Activated B cell treated with CpG ODN at 0.5 μM for 24 hours (primary cell): ENCODE data around the gene C1orf159. TPM values are rescaled to one million over a fixed set of nuclear protein-coding genes. Genes with fewer than 3 reads are reported as not detected.

ENCODE experiments used
- ATAC-seq: fragments of 200-7000 bp; cut with Tn5 transposase; one replicate; pipeline ENCODE4 v1.10.0; 2021; ENCODE audit warnings: low read depth, mild to moderate bottlenecking, moderate library complexity
- CTCF ChIA-PET: fragments of 350-600 bp; sonication (Branson Sonifier 250); formaldehyde crosslinking; loops from one replicate; lab custom pipeline; 2021; ENCODE audit warnings: antibody characterized with exemption; lab: Charles Lee
- POLR2A ChIA-PET: fragments of 350-600 bp; sonication (Branson Sonifier 250); formaldehyde crosslinking; loops from one replicate; lab custom pipeline; 2021; ENCODE audit warnings: antibody characterized with exemption; lab: Charles Lee
- DNase-seq: peaks from one replicate; pipeline ENCODE4 v3.0.0; 2022
- H3K27ac Mint-ChIP-seq: one replicate; pipeline ENCODE4 v1.8.0; 2020; ENCODE audit warnings: mixed read lengths
- H3K27me3 Mint-ChIP-seq: one replicate; pipeline ENCODE4 v1.8.0; 2021; ENCODE audit warnings: mixed read lengths
- H3K36me3 Mint-ChIP-seq: one replicate; pipeline ENCODE4 v1.8.0; 2021; ENCODE audit warnings: low read depth, mixed read lengths
- H3K4me1 Mint-ChIP-seq: one replicate; pipeline ENCODE4 v1.8.0; 2021; ENCODE audit warnings: mixed read lengths
- H3K4me3 Mint-ChIP-seq: one replicate; pipeline ENCODE4 v1.8.0; 2020; ENCODE audit warnings: mild to moderate bottlenecking, mixed read lengths
- H3K9me3 Mint-ChIP-seq: one replicate; pipeline ENCODE4 v1.8.0; 2020; ENCODE audit warnings: mixed read lengths
- intact Hi-C: fragments of 100-400 bp; cut with micrococcal nuclease; formaldehyde crosslinking; loops from one replicate; pipeline ENCODE4 v1.15.1; 2024
- total RNA-seq: library from RNA; stranded (reverse); gene quantifications from 2 replicates; pipeline ENCODE4 v1.2.3, GENCODE V29; 2022
- TF ChIP-seq, protein P1 (sequence below): fragments of 200-600 bp; IDR thresholded peaks from one replicate; pipeline ENCODE4 v1.8.0; 2022; ENCODE audit warnings: antibody characterized with exemption, mild to moderate bottlenecking

C1orf159 gene
- total RNA-seq, 1 donor from 2014 or later: 26.5 TPM

DNA sequence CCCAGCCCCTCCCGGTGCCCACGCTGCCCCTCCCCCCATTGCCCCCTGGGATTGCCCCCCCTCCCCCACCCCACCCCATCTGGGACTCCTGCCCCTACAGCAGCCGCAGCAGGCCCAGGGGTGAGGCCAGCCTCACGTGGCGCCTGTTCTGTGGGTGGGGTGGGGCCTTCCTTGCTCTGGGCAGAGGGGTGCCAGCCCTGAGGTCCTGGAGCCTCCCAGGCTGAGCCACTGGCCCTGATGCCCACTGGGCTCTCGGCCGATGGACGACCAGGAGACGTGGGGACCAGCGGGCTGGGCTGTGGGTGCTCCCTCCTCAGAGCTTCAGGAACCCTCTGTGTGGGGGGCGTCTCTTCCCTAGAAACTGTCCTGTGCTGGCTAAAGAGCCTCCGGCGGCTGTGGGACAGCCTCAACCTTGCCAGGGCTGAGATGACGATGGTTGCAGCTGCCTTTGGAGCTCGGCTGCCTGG lies 5.8 kb upstream of the C1orf159 start:
- peak; percentile 26 for ATAC-seq
- TF ChIP-seq, protein P1, sequence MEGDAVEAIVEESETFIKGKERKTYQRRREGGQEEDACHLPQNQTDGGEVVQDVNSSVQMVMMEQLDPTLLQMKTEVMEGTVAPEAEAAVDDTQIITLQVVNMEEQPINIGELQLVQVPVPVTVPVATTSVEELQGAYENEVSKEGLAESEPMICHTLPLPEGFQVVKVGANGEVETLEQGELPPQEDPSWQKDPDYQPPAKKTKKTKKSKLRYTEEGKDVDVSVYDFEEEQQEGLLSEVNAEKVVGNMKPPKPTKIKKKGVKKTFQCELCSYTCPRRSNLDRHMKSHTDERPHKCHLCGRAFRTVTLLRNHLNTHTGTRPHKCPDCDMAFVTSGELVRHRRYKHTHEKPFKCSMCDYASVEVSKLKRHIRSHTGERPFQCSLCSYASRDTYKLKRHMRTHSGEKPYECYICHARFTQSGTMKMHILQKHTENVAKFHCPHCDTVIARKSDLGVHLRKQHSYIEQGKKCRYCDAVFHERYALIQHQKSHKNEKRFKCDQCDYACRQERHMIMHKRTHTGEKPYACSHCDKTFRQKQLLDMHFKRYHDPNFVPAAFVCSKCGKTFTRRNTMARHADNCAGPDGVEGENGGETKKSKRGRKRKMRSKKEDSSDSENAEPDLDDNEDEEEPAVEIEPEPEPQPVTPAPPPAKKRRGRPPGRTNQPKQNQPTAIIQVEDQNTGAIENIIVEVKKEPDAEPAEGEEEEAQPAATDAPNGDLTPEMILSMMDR: no peak
- peaks cover 21% of the 10 kb centered on the region for H3K4me1 Mint-ChIP-seq
- H3K27ac Mint-ChIP-seq: no peak overlapping the region
- CTCF ChIA-PET: interaction anchor here (0.9 to 4.8 kb wide), 25 partner anchors 11 to 184 kb away, joined by 3 to 102 read pairs (median 6); partner anchors contain the start of genes B3GALT6, TTLL10 and UBE2J2
- POLR2A ChIA-PET: interaction anchor here (0.6 to 2.9 kb wide), 16 partner anchors 15 to 234 kb away, joined by 3 to 33 read pairs (median 6); partner anchors contain the start of genes B3GALT6, SDF4, TTLL10 and UBE2J2
- intact Hi-C loops: loop anchor here (1.0 to 2.0 kb wide), 4 partner anchors 15 to 170 kb away; no protein-coding TSS in a partner anchor
- no peak overlapping the region for H3K4me3 Mint-ChIP-seq
- peaks cover 5% of the 10 kb centered on the region for H3K27me3 Mint-ChIP-seq
- no peaks in the 10 kb centered on the region for H3K36me3 Mint-ChIP-seq
- no peak for DNase-seq
- no peaks in the 10 kb centered on the region for H3K9me3 Mint-ChIP-seq

DNA sequence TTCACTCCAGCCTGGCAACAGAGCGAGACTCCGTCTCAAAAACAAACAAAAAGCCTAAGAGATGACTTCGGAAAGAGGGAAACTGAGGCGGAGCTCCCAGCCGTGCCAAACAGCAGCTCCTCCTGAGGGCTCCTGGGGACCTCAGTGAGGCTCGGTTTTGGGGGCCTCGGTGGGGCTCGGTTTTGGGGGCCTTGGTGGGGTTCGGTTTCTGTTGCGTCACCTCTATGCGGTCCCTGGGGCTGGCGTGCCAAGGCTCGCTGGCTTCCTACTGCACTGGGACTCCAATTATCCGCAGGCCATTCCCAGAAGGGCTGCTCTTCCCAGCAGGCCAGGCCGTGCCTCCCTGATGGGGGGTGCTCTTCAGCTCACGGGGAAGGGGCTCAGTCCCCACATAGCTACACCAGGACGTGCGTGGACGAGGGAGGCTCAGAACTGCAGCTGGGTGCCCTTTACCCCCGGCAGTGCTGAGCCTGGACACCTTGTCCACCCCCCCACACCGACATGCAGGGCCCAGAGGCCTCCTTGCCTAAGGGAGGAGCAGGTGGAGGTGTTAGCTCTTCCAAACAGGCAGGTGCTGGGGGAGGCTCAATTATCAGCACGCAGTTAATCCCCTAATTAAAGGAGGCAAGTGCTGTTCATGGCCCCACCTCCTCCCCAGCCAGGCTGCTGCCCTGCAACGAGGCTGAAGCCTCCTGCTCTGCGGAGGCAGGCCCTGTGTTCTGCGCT lies 5.1 kb upstream of the C1orf159 start:
- Mint-ChIP-seq H3K4me3 (no peak overlapping the region), H3K9me3 (no peaks in the 10 kb centered on the region), H3K27me3 (peaks cover 5% of the 10 kb centered on the region), H3K4me1 (peaks cover 21% of the 10 kb centered on the region), H3K36me3 (no peaks in the 10 kb centered on the region), H3K27ac (no peak overlapping the region)
- intact Hi-C loops: no loop called here
- ATAC-seq (no peak), DNase-seq (no peak)
- POLR2A ChIA-PET: interaction anchor here (0.6 to 2.9 kb wide), 9 partner anchors 16 to 234 kb away, joined by 3 to 33 read pairs (median 11); partner anchors contain the start of genes B3GALT6 and SDF4
- TF ChIP-seq, protein P1: no peak
- CTCF ChIA-PET: interaction anchor here (0.9 to 4.8 kb wide), 19 partner anchors 16 to 184 kb away, joined by 3 to 102 read pairs (median 6); partner anchors contain the start of genes B3GALT6, TTLL10 and UBE2J2

DNA sequence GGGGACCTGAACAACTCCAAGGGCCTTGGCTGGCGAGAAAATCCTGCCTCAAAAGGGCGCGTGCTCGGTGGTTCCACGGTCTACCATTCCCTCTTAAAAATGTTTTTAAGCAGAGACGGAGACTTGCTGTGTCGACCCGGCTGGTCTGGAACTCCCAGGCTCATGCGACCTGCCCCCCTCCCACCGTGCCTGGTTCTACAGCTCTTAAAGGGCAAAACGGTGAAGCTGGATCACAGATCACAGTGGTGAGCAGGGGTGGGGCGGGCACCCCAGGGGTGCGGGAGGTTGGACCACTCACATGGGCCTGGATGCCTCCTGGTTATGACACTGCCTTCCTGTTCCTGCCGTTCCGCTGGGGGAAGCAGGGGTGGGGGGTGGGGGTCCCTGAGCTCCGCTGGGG lies 4.2 kb upstream of the C1orf159 start:
- intact Hi-C loops: no loop called here
- peaks cover 5% of the 10 kb centered on the region for H3K27me3 Mint-ChIP-seq
- ChIA-PET CTCF (interaction anchor here (1.1 to 4.8 kb wide), 4 partner anchors 131 to 172 kb away, joined by 5 to 102 read pairs (median 6); no protein-coding TSS in a partner anchor), POLR2A (interaction anchor here (2.5 to 2.9 kb wide), 2 partner anchors 87 to 131 kb away, joined by 13 to 33 read pairs; no protein-coding TSS in a partner anchor)
- H3K4me3 Mint-ChIP-seq: no peak overlapping the region
- DNase-seq (no peak), ATAC-seq (no peak)
- H3K27ac Mint-ChIP-seq: no peak overlapping the region
- H3K4me1 Mint-ChIP-seq: peaks cover 22% of the 10 kb centered on the region
- TF ChIP-seq, protein P1: no peak
- H3K36me3 Mint-ChIP-seq: no peaks in the 10 kb centered on the region
- H3K9me3 Mint-ChIP-seq: no peaks in the 10 kb centered on the region

DNA sequence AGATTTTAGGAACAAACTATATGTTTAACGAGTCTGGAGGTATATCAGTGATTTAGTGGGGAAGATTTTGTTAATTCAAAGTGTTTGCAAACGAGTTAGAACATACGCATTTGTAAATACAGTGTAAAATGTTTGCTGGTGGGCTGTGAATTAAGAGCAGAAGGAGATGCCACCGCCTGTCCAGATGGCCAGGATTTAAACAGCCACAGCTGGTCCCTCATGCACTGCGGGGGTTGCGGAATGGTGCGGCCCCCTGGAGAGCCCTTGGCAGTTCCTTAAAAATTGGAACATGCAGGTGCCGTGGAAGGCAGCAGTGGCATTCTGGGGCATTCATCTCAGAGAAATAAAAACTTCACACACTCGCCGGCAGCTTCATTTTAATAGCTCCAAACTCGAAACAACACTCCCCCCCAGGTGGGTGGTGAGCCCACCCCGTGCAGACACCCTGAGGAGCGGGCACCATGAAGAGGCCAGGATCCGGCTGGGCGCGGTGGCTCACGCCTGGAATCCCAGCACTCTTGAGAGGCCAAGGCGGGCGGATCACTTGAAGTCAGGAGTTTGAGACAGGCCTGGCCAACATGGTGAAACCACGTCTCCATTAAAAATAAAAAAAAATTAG lies 3.5 kb upstream of the C1orf159 start:
- no peak overlapping the region for H3K4me3 Mint-ChIP-seq
- H3K36me3 Mint-ChIP-seq: no peaks in the 10 kb centered on the region
- H3K27ac Mint-ChIP-seq: no peak overlapping the region
- H3K27me3 Mint-ChIP-seq: peaks cover 5% of the 10 kb centered on the region
- intact Hi-C loops: no loop called here
- H3K4me1 Mint-ChIP-seq: peaks cover 29% of the 10 kb centered on the region
- CTCF ChIA-PET: interaction anchor here (0.7 to 1.2 kb wide), 2 partner anchors 9 to 131 kb away, joined by 3 to 5 read pairs; no protein-coding TSS in a partner anchor
- no peaks in the 10 kb centered on the region for H3K9me3 Mint-ChIP-seq
- DNase-seq (no peak), ATAC-seq (no peak)
- TF ChIP-seq, protein P1: no peak
- POLR2A ChIA-PET: interaction anchor here (1.1 kb wide), 1 partner anchor 17 kb away, joined by 5 read pairs; no protein-coding TSS in a partner anchor
